ENCODE results near the gene EPAS1.

GRCh38 chr2:46328829-46329228, 31.6 kb downstream of the EPAS1 start:
- TF ChIP-seq CTCF (conservative IDR thresholded peaks at IDR 0.05): no peak
- no peak for TF ChIP-seq ZFX (IDR thresholded peaks at IDR 0.05)
